ENCODE results near the gene ZNF460. TPM values are rescaled to one million over a fixed set of nuclear protein-coding genes. Genes with fewer than 3 reads are reported as not detected.

Gene ZNF460
- total and polyA plus RNA-seq, 2 donors (not counting 1 experiment from before 2014, with no cell fraction given): 13.1 to 78.1 TPM

GRCh38 chr19:57308514-57308913 is 28.2 kb downstream of the ZNF460 start:
- Histone ChIP-seq H3K9me3 (ENCODE audit: control insufficient read depth, insufficient read depth, low read depth, low read length) (no peaks in the 10 kb centered on the region), H3K79me2 (ENCODE audit: control insufficient read depth, insufficient read depth, low read length) (no peaks in the 10 kb centered on the region), H3K27me3 (ENCODE audit: control insufficient read depth, insufficient read depth, low read length) (no peaks in the 10 kb centered on the region), H3K4me3 (replicated peaks in 1 of 4; ENCODE audit: control extremely low read depth in 1 of 4, insufficient read depth in 1 of 4, low read depth in 3 of 4, low read length in 4 of 4) (no peak overlapping the region), H2AFZ (ENCODE audit: low read length) (no peak overlapping the region), H4K20me1 (ENCODE audit: control insufficient read depth, extremely low read depth, insufficient read depth, low read length) (no peaks in the 10 kb centered on the region), H3K4me1 (ENCODE audit: control insufficient read depth, extremely low read depth, insufficient read depth, low read length) (no peaks in the 10 kb centered on the region), H3K27ac (ENCODE audit: insufficient read depth, low read length) (no peak overlapping the region), H3K9ac (ENCODE audit: insufficient read depth, low read length) (no peak overlapping the region), H3K4me2 (ENCODE audit: extremely low read depth, insufficient read depth, low read length) (no peak overlapping the region), H3K36me3 (ENCODE audit: control insufficient read depth, insufficient read depth, low read length) (no peaks in the 10 kb centered on the region)
- no peak for DNase-seq (ENCODE audit: low read depth in 2 of 2)
- TF ChIP-seq, protein P1, sequence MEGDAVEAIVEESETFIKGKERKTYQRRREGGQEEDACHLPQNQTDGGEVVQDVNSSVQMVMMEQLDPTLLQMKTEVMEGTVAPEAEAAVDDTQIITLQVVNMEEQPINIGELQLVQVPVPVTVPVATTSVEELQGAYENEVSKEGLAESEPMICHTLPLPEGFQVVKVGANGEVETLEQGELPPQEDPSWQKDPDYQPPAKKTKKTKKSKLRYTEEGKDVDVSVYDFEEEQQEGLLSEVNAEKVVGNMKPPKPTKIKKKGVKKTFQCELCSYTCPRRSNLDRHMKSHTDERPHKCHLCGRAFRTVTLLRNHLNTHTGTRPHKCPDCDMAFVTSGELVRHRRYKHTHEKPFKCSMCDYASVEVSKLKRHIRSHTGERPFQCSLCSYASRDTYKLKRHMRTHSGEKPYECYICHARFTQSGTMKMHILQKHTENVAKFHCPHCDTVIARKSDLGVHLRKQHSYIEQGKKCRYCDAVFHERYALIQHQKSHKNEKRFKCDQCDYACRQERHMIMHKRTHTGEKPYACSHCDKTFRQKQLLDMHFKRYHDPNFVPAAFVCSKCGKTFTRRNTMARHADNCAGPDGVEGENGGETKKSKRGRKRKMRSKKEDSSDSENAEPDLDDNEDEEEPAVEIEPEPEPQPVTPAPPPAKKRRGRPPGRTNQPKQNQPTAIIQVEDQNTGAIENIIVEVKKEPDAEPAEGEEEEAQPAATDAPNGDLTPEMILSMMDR (conservative IDR thresholded peaks at IDR 0.05 in 1 of 2, IDR thresholded peaks at IDR 0.05 in 1 of 2; ENCODE audit: low read depth in 1 of 2, low read length in 2 of 2): no peak
- TF ChIP-seq EZH2 (IDR thresholded peaks at IDR 0.05; ENCODE audit: low read length, missing control alignments): no peak

DNA sequence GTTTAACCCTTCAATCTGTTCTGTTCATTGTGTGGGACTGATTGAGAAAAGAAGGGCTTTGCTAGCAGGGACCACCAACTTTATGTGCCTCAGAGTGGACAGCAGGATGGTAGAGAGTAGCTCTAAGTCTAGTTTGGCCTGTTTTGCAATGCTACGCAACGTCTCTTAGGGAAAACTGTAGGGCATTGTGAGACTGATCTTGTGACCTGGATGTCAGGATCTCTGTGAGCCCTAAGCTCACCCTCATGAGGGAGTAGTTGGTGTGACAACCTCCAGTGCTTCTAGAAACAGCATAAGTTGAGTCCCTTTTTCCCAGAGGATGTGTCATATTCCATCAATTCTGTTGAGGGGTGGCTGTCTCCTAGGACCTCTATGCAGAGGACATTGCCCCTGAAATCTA is 30.5 kb downstream of the ZNF460 start:
- no peaks in the 10 kb centered on the region for H3K79me2 ChIP-seq (ENCODE audit: control insufficient read depth, insufficient read depth, low read length)
- TF ChIP-seq EZH2 (IDR thresholded peaks at IDR 0.05; ENCODE audit: low read length, missing control alignments): no peak
- TF ChIP-seq, protein P1 (conservative IDR thresholded peaks at IDR 0.05 in 1 of 2, IDR thresholded peaks at IDR 0.05 in 1 of 2; ENCODE audit: low read depth in 1 of 2, low read length in 2 of 2): no peak

GRCh38 chr19:57314146-57314545 is 33.9 kb downstream of the ZNF460 start:
- H3K79me2 ChIP-seq (ENCODE audit: control insufficient read depth, insufficient read depth, low read length): no peaks in the 10 kb centered on the region
- no peak for DNase-seq (ENCODE audit: low read depth in 2 of 2)
- H3K9me3 ChIP-seq (ENCODE audit: control insufficient read depth, insufficient read depth, low read depth, low read length): no peaks in the 10 kb centered on the region
- H2AFZ ChIP-seq (ENCODE audit: low read length): no peak overlapping the region
- H3K9ac ChIP-seq (ENCODE audit: insufficient read depth, low read length): no peak overlapping the region
- peaks cover 6% of the 10 kb centered on the region for H3K27me3 ChIP-seq (ENCODE audit: control insufficient read depth, insufficient read depth, low read length)
- no peaks in the 10 kb centered on the region for H3K36me3 ChIP-seq (ENCODE audit: control insufficient read depth, insufficient read depth, low read length)
- H3K4me3 ChIP-seq (replicated peaks in 1 of 4; ENCODE audit: control extremely low read depth in 1 of 4, insufficient read depth in 1 of 4, low read depth in 3 of 4, low read length in 4 of 4): no peak overlapping the region
- H3K27ac ChIP-seq (ENCODE audit: insufficient read depth, low read length): no peak overlapping the region
- H3K4me1 ChIP-seq (ENCODE audit: control insufficient read depth, extremely low read depth, insufficient read depth, low read length): no peaks in the 10 kb centered on the region
- no peaks in the 10 kb centered on the region for H4K20me1 ChIP-seq (ENCODE audit: control insufficient read depth, extremely low read depth, insufficient read depth, low read length)
- no peak overlapping the region for H3K4me2 ChIP-seq (ENCODE audit: extremely low read depth, insufficient read depth, low read length)
- TF ChIP-seq, protein P1 (conservative IDR thresholded peaks at IDR 0.05 in 1 of 2, IDR thresholded peaks at IDR 0.05 in 1 of 2; ENCODE audit: low read depth in 1 of 2, low read length in 2 of 2): no peak
- TF ChIP-seq EZH2 (IDR thresholded peaks at IDR 0.05; ENCODE audit: low read length, missing control alignments): no peak

More for the DNA sequence above, 30.5 kb downstream of the ZNF460 start:
- DNase-seq (ENCODE audit: low read depth in 2 of 2): no peak
- Histone ChIP-seq H3K36me3 (ENCODE audit: control insufficient read depth, insufficient read depth, low read length) (no peaks in the 10 kb centered on the region), H4K20me1 (ENCODE audit: control insufficient read depth, extremely low read depth, insufficient read depth, low read length) (no peaks in the 10 kb centered on the region), H3K9ac (ENCODE audit: insufficient read depth, low read length) (no peak overlapping the region), H2AFZ (ENCODE audit: low read length) (no peak overlapping the region), H3K27me3 (ENCODE audit: control insufficient read depth, insufficient read depth, low read length) (peaks cover 3% of the 10 kb centered on the region), H3K9me3 (ENCODE audit: control insufficient read depth, insufficient read depth, low read depth, low read length) (no peaks in the 10 kb centered on the region), H3K4me2 (ENCODE audit: extremely low read depth, insufficient read depth, low read length) (no peak overlapping the region), H3K4me1 (ENCODE audit: control insufficient read depth, extremely low read depth, insufficient read depth, low read length) (no peaks in the 10 kb centered on the region), H3K4me3 (replicated peaks in 1 of 4; ENCODE audit: control extremely low read depth in 1 of 4, insufficient read depth in 1 of 4, low read depth in 3 of 4, low read length in 4 of 4) (no peak overlapping the region), H3K27ac (ENCODE audit: insufficient read depth, low read length) (no peak overlapping the region)

All from fibroblast of lung (primary cell).